ENCODE measurements around the gene RBP2.

Gene RBP2

DNA sequence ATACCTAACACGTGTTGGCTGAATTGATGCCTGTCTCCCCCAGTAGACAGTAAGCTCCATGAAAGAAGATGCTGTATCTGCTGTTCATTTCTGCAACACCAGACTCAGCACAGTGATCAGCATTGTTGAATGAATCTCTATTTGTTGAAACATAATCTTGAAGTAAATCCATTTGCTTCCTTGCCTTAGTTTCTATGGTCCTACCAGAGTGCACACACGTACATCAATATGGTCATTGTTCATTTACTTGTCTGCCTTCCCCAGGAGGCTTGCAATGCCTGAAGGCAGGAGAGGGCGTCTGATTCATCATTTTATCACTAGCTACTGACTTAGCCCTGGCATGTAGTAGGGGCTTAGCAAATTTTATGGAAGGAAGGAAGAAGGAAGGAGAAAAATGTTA is 19.2 kb downstream of the RBP2 start:
- DNase-seq: no peak
- H3K4me3 Mint-ChIP-seq: no peak overlapping the region
- H3K27ac Mint-ChIP-seq: no peak overlapping the region
- H3K27me3 Mint-ChIP-seq (ENCODE audit: low read depth, poor library complexity): no peaks in the 10 kb centered on the region
- no peaks in the 10 kb centered on the region for H3K9me3 Mint-ChIP-seq
- H3K36me3 Mint-ChIP-seq (ENCODE audit: low read depth): peaks cover 5% of the 10 kb centered on the region
- TF ChIP-seq, protein P1, sequence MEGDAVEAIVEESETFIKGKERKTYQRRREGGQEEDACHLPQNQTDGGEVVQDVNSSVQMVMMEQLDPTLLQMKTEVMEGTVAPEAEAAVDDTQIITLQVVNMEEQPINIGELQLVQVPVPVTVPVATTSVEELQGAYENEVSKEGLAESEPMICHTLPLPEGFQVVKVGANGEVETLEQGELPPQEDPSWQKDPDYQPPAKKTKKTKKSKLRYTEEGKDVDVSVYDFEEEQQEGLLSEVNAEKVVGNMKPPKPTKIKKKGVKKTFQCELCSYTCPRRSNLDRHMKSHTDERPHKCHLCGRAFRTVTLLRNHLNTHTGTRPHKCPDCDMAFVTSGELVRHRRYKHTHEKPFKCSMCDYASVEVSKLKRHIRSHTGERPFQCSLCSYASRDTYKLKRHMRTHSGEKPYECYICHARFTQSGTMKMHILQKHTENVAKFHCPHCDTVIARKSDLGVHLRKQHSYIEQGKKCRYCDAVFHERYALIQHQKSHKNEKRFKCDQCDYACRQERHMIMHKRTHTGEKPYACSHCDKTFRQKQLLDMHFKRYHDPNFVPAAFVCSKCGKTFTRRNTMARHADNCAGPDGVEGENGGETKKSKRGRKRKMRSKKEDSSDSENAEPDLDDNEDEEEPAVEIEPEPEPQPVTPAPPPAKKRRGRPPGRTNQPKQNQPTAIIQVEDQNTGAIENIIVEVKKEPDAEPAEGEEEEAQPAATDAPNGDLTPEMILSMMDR (IDR thresholded peaks at IDR 0.05): no peak
- peaks cover 6% of the 10 kb centered on the region for H3K4me1 Mint-ChIP-seq

DNA sequence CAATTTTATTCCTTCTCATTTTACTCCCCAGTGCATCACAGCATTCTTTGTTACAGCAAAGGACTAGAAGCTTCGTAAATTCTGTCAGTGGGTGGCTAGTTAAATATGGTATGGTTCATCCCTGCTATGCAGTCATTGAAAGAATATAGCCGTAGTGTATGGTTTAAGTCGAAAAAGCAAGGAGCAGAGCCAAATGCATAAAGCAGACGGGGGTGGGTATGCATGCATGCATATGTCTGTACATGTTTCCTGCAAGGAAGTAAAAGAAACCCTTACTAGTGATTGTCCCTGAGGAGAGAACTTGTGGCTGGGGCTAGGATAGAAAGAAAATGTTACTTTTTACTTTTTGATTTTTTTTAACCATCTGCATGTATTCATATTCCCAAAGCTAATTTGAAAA is 19.9 kb downstream of the RBP2 start:
- H3K27me3 Mint-ChIP-seq (ENCODE audit: low read depth, poor library complexity): no peaks in the 10 kb centered on the region
- H3K4me1 Mint-ChIP-seq: peaks cover 6% of the 10 kb centered on the region
- no peak overlapping the region for H3K27ac Mint-ChIP-seq
- no peak for DNase-seq
- no peak overlapping the region for H3K4me3 Mint-ChIP-seq
- no peaks in the 10 kb centered on the region for H3K9me3 Mint-ChIP-seq
- TF ChIP-seq, protein P1 (IDR thresholded peaks at IDR 0.05): no peak
- H3K36me3 Mint-ChIP-seq (ENCODE audit: low read depth): peaks cover 5% of the 10 kb centered on the region

DNA sequence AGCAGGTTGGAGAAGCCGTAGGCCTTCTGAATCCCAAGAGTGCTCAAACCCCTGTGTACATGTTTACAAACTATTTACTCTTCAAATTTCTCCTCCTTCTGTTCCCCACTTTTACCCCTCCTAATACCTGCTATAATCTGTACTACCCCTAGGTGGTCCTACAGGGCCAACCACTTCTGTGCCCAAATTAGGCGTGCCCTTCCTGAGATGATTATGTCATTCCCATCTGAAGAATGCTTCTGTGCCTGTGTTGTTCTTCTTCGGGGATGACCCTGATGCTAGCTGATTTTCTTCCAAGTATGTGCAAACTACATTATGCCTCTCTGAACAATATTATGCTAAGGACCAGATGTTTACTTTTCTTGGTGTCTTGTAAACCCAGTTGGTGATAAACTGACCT is 20.5 kb downstream of the RBP2 start:
- peaks cover 5% of the 10 kb centered on the region for H3K36me3 Mint-ChIP-seq (ENCODE audit: low read depth)
- H3K4me1 Mint-ChIP-seq: peaks cover 6% of the 10 kb centered on the region
- H3K9me3 Mint-ChIP-seq: no peaks in the 10 kb centered on the region
- TF ChIP-seq, protein P1 (IDR thresholded peaks at IDR 0.05): peak; percentile 11
- no peak overlapping the region for H3K27ac Mint-ChIP-seq
- H3K4me3 Mint-ChIP-seq: no peak overlapping the region
- H3K27me3 Mint-ChIP-seq (ENCODE audit: low read depth, poor library complexity): no peaks in the 10 kb centered on the region
- DNase-seq: no peak

DNA sequence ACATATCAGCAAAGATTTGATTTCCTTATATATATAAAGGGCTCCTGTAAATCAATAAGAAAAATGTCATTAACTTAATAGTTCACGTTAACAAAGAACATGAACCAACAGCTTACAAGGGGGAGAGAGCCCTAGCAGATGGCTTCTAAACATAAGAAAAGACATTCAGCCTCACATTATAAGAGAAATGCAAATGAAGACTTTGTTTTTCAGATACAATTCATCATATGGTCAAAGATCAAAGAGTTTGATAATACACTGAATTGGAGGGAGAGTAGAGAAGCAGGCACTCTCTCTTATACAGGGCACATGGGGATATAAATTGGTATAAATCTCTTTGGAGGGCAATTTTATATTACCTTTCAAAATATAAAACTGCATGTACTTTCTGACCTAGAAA is 21.1 kb downstream of the RBP2 start:
- no peaks in the 10 kb centered on the region for H3K9me3 Mint-ChIP-seq
- peaks cover 6% of the 10 kb centered on the region for H3K4me1 Mint-ChIP-seq
- TF ChIP-seq, protein P1 (IDR thresholded peaks at IDR 0.05): no peak
- H3K27me3 Mint-ChIP-seq (ENCODE audit: low read depth, poor library complexity): no peaks in the 10 kb centered on the region
- DNase-seq: no peak
- H3K36me3 Mint-ChIP-seq (ENCODE audit: low read depth): peaks cover 5% of the 10 kb centered on the region
- no peak overlapping the region for H3K27ac Mint-ChIP-seq
- H3K4me3 Mint-ChIP-seq: no peak overlapping the region

DNA sequence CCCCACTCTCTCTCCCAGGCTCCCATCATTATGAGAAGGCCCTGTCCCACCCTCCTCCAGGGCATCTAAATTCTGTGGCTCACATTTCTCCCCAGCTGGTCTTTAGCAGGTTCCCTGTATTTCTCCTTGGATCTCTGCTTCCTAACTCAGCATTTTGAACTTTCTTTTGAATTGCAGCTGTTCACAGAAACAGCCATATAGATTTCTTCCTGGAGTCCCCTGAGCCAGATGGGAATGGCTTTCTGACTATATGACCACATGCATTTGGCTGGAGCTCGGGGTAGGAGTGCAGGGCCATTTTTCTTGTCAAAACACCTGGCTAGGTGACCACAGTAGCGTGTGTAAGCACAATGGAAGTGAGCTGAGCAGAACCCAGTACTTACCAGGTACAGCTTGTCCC is 22.0 kb downstream of the RBP2 start:
- peak overlapping the region; percentile 68 for H3K27ac Mint-ChIP-seq
- H3K9me3 Mint-ChIP-seq: no peaks in the 10 kb centered on the region

DNA sequence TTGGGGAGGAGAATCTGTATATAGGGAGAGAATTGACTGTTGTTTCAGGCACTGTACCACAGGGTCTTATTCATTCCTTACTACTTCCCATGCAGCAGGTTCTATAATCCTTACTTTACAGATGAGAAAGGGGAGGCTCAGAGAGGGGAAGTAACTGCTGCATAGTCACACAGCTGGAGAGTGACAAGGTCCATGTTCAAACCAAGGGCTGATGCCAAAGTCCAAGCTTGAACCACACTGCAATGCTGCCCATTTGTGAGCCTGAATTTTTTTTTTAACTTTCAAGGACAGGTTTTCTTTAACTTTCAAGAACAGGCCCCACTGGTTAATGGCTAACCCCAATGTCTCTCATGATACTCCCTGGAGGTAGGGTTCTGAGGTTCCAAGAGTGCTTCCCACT is 26.2 kb downstream of the RBP2 start:
- Mint-ChIP-seq H3K27me3 (ENCODE audit: low read depth, poor library complexity) (no peaks in the 10 kb centered on the region), H3K36me3 (ENCODE audit: low read depth) (no peaks in the 10 kb centered on the region), H3K4me3 (no peak overlapping the region), H3K4me1 (no peaks in the 10 kb centered on the region), H3K9me3 (no peaks in the 10 kb centered on the region), H3K27ac (no peak overlapping the region)
- no peak for DNase-seq
- TF ChIP-seq, protein P1 (IDR thresholded peaks at IDR 0.05): no peak

More for the DNA sequence above, 22.0 kb downstream of the RBP2 start:
- Mint-ChIP-seq H3K27me3 (ENCODE audit: low read depth, poor library complexity) (no peaks in the 10 kb centered on the region), H3K4me3 (no peak overlapping the region), H3K4me1 (no peaks in the 10 kb centered on the region), H3K36me3 (ENCODE audit: low read depth) (peaks cover 5% of the 10 kb centered on the region)
- no peak for DNase-seq
- TF ChIP-seq, protein P1 (IDR thresholded peaks at IDR 0.05): no peak

All from nephron progenitor cell (in vitro differentiated cells).